Effector CD8-positive, alpha-beta T cell (primary cell): ENCODE results near the gene SPRING1.

Source experiments
- DNase-seq: peaks from one replicate; lab custom pipeline; 2025; lab: John Stamatoyannopoulos, UW

The SPRING1 gene

GRCh38 chr12:116708826-116709756 is 28.8 kb downstream of the SPRING1 start:
- DNase-seq: peak; percentile 3

- no peak for DNase-seq
Observed at GRCh38 chr12:116707751-116708150, 30.1 kb downstream of the SPRING1 start.

- peak; percentile 51 for DNase-seq
Observed at GRCh38 chr12:116703214-116703795, 34.6 kb downstream of the SPRING1 start.

- DNase-seq: no peak
Observed at GRCh38 chr12:116701432-116701831, 36.4 kb downstream of the SPRING1 start.

- no peak for DNase-seq
Observed at GRCh38 chr12:116700066-116700465, 37.8 kb downstream of the SPRING1 start.

GRCh38 chr12:116698554-116699075 is 39.3 kb downstream of the SPRING1 start:
- DNase-seq: no peak

- no peak for DNase-seq
Observed at GRCh38 chr12:116698116-116698515, 39.8 kb downstream of the SPRING1 start.

- DNase-seq: no peak
Observed at GRCh38 chr12:116697716-116698115, 40.2 kb downstream of the SPRING1 start.

GRCh38 chr12:116697305-116697704 is 40.6 kb downstream of the SPRING1 start:
- no peak for DNase-seq

GRCh38 chr12:116695464-116695725 is 42.5 kb downstream of the SPRING1 start:
- no peak for DNase-seq

GRCh38 chr12:116694653-116695463 is 43.0 kb downstream of the SPRING1 start:
- DNase-seq: no peak

GRCh38 chr12:116693286-116694227 is 44.3 kb downstream of the SPRING1 start:
- DNase-seq: no peak

- no peak for DNase-seq
Observed at GRCh38 chr12:116692605-116693004, 45.3 kb downstream of the SPRING1 start.

GRCh38 chr12:116691636-116692035 is 46.2 kb downstream of the SPRING1 start:
- DNase-seq: no peak

GRCh38 chr12:116691205-116691604 is 46.7 kb downstream of the SPRING1 start:
- DNase-seq: no peak

GRCh38 chr12:116689979-116690744 is 47.7 kb downstream of the SPRING1 start:
- DNase-seq: no peak

GRCh38 chr12:116689521-116689920 is 48.3 kb downstream of the SPRING1 start:
- no peak for DNase-seq
